OCI-LY1 (cell line): ENCODE results near the gene IL1R2.

ENCODE experiments used
- CTCF ChIP-seq: fragments of 200-600 bp; sonication (generic), shearing (Covaris generic); IDR thresholded peaks from 2 replicates; pipeline ENCODE4 v1.5.1; 2017; ENCODE audit warnings: mild to moderate bottlenecking, antibody characterized with exemption, low read length, moderate library complexity, mixed read lengths
- EZH2 ChIP-seq: fragments of 200-600 bp; sonication (generic), shearing (Covaris generic); IDR thresholded peaks from 2 replicates; pipeline ENCODE4 v1.8.0; 2017; ENCODE audit warnings: borderline replicate concordance, mixed run types, mild to moderate bottlenecking, antibody characterized with exemption, low read length, moderate library complexity, mixed read lengths

- TF ChIP-seq CTCF (no peak), EZH2 (no peak)
Observed at GRCh38 chr2:102028470-102028869, 36.7 kb downstream of the IL1R2 start.
